ENCODE results near the gene ATG2A. TPM values are rescaled to one million over a fixed set of nuclear protein-coding genes. Genes with fewer than 3 reads are reported as not detected.

The ATG2A gene
- total and polyA plus RNA-seq, 9 of the 15 experiments (the other 6 are each of a cell fraction or from before 2014, with no cell fraction given): 0.25 to 45.9 (median 5.2) TPM

GRCh38 chr11:64845129-64845775, 71.8 kb downstream of the ATG2A start (continued):
- TF ChIP-seq BRCA1 (IDR thresholded peaks at IDR 0.05): no peak
- TF ChIP-seq BRCA1 (CRISPR knock-in tag; IDR thresholded peaks at IDR 0.05): no peak
- no peak for TF ChIP-seq ZNF766 (CRISPR knock-in tag; conservative IDR thresholded peaks at IDR 0.05)
- TF ChIP-seq SOX6 (IDR thresholded peaks at IDR 0.05): no peak
- no peak for TF ChIP-seq GATAD2B (IDR thresholded peaks at IDR 0.05; ENCODE audit: borderline replicate concordance)
- TF ChIP-seq PPARD (CRISPR knock-in tag; IDR thresholded peaks at IDR 0.05): no peak
- TF ChIP-seq STAT5A (IDR thresholded peaks at IDR 0.05; ENCODE audit: borderline replicate concordance, low read length): no peak
- TF ChIP-seq ZNF395 (CRISPR knock-in tag; IDR thresholded peaks at IDR 0.05): no peak; the same call in 1 of the 2 replicates
- TF ChIP-seq HOXB6 (CRISPR knock-in tag; IDR thresholded peaks at IDR 0.05; ENCODE audit: borderline replicate concordance): no peak
- TF ChIP-seq HDGF (IDR thresholded peaks at IDR 0.05): peak; percentile 100
- TF ChIP-seq POLR2H (tag; IDR thresholded peaks at IDR 0.05; ENCODE audit: low read depth): no peak
- TF ChIP-seq NCOA6 (IDR thresholded peaks at IDR 0.05): no peak
- TF ChIP-seq CAMTA2 (CRISPR knock-in tag; conservative IDR thresholded peaks at IDR 0.05): no peak
- no peak for TF ChIP-seq HCFC1 (IDR thresholded peaks at IDR 0.05; ENCODE audit: low read depth, low read length)
- TF ChIP-seq ELF4 (CRISPR knock-in tag; IDR thresholded peaks at IDR 0.05): no peak
- TF ChIP-seq SIX5 (IDR thresholded peaks at IDR 0.05; ENCODE audit: borderline replicate concordance in 1 of 2, insufficient read depth in 1 of 2, low read depth in 1 of 2, low read length in 2 of 2): no peak
- TF ChIP-seq BCLAF1 (IDR thresholded peaks at IDR 0.05; ENCODE audit: borderline replicate concordance in 1 of 2, control insufficient read depth in 1 of 2, low read depth in 2 of 2, low read length in 1 of 2): no peak
- TF ChIP-seq FOXA3 (CRISPR knock-in tag; conservative IDR thresholded peaks at IDR 0.05 in 1 of 2, IDR thresholded peaks at IDR 0.05 in 1 of 2): no peak
- no peak for TF ChIP-seq ZNF561 (CRISPR knock-in tag; conservative IDR thresholded peaks at IDR 0.05)
- TF ChIP-seq E2F1 (CRISPR knock-in tag; IDR thresholded peaks at IDR 0.05): no peak
- TF ChIP-seq ZFX (CRISPR knock-in tag; IDR thresholded peaks at IDR 0.05): no peak

All from K562 (cell line).